HG03066 (cell line): Measurements from ENCODE around the gene GRIN1.

Experiments
- ATAC-seq: cut with Tn5 transposase; IDR thresholded peaks from one replicate; pipeline ENCODE4 v1.9.1; 2021; ENCODE audit warnings: low read depth; ENCODE audit not compliant: unreplicated experiment

GRIN1 gene

GRCh38 chr9:137173796-137174664, 35.1 kb downstream of the GRIN1 start:
- no peak for ATAC-seq

- ATAC-seq, result no peak
Measured at GRCh38 chr9:137174722-137175293, 35.9 kb downstream of the GRIN1 start.

GRCh38 chr9:137175345-137175961, 36.5 kb downstream of the GRIN1 start:
- no peak for ATAC-seq

- ATAC-seq, result no peak
Measured at GRCh38 chr9:137176302-137177182, 37.6 kb downstream of the GRIN1 start.

GRCh38 chr9:137178201-137178938, 39.4 kb downstream of the GRIN1 start:
- ATAC-seq, result no peak

- no peak for ATAC-seq
Measured at GRCh38 chr9:137178939-137179630, 40.1 kb downstream of the GRIN1 start.

GRCh38 chr9:137179761-137180160, 40.8 kb downstream of the GRIN1 start:
- no peak for ATAC-seq

GRCh38 chr9:137180491-137180890, 41.5 kb downstream of the GRIN1 start:
- ATAC-seq, result no peak

- no peak for ATAC-seq
Measured at GRCh38 chr9:137181680-137182079, 42.7 kb downstream of the GRIN1 start.

- ATAC-seq, result no peak
Measured at GRCh38 chr9:137182836-137183235, 43.9 kb downstream of the GRIN1 start.

- no peak for ATAC-seq
Measured at GRCh38 chr9:137183980-137184595, 45.1 kb downstream of the GRIN1 start.

GRCh38 chr9:137184881-137185660, 46.1 kb downstream of the GRIN1 start:
- ATAC-seq, result no peak

GRCh38 chr9:137185921-137186320, 47.0 kb downstream of the GRIN1 start:
- no peak for ATAC-seq

GRCh38 chr9:137186385-137186784, 47.4 kb downstream of the GRIN1 start:
- ATAC-seq, result no peak

GRCh38 chr9:137187386-137187785, 48.4 kb downstream of the GRIN1 start:
- no peak for ATAC-seq

- ATAC-seq, result no peak
Measured at GRCh38 chr9:137188086-137188489, 49.1 kb downstream of the GRIN1 start.

- peak; percentile 82 for ATAC-seq
Measured at GRCh38 chr9:137188490-137189296, 49.7 kb downstream of the GRIN1 start, which contains the start of the genes ANAPC2 and SSNA1. TSS of gene ANAPC2 (minus strand) at chr9:137188560. CDS start at chr9:137188532, 28 bp downstream. TSS of gene SSNA1 (plus strand) at chr9:137188676. CDS start at chr9:137188727, 51 bp downstream.
